SK-N-SH treated with all-trans-retinoic acid at 6 μM for 48 hours (cell line): ENCODE results near the gene NFAT5.
"Not testable (repeated sequence)": the region's sequence is repeated elsewhere in the genome, so short reads cannot be mapped to it uniquely, and the experiment has no call there.

ENCODE experiments used
- OSR1 ChIP-seq: fragments of 250-450 bp; sonication (Bioruptor Pico); IDR thresholded peaks from 2 replicates; pipeline ENCODE4 v1.8.0; 2022; ENCODE audit warnings: moderate library complexity, mild to moderate bottlenecking, inconsistent platforms
- PATZ1 ChIP-seq: fragments of 250-450 bp; sonication (Bioruptor Pico); IDR thresholded peaks from 2 replicates; pipeline ENCODE4 v1.8.0; 2020; ENCODE audit warnings: mild to moderate bottlenecking, moderate library complexity, borderline replicate concordance
- TCF4 ChIP-seq: fragments of 250-450 bp; sonication (Bioruptor Pico); IDR thresholded peaks from 2 replicates; pipeline ENCODE4 v1.8.0; 2021; ENCODE audit warnings: mild to moderate bottlenecking, moderate library complexity, borderline replicate concordance
- ZC3H10 ChIP-seq: fragments of 250-450 bp; sonication (Bioruptor Pico); IDR thresholded peaks from 2 replicates; pipeline ENCODE4 v1.5.1; 2021; ENCODE audit warnings: mild to moderate bottlenecking, moderate library complexity
- ZFP3 ChIP-seq: fragments of 250-450 bp; sonication (Bioruptor Pico); IDR thresholded peaks from 2 replicates; pipeline ENCODE4 v1.5.0; 2020; ENCODE audit warnings: mild to moderate bottlenecking, moderate library complexity
- ZNF70 ChIP-seq: fragments of 450-650 bp; formaldehyde crosslinking; IDR thresholded peaks from 2 replicates; pipeline ENCODE4 v1.5.0; 2020; ENCODE audit warnings: mild to moderate bottlenecking, moderate library complexity

- not testable (repeated sequence) for TF ChIP-seq ZC3H10, ZNF70, ZFP3, OSR1, TCF4, PATZ1 (CRISPR knock-in tag)
Observed at GRCh38 chr16:69729030-69729429, 163.3 kb downstream of the NFAT5 start.
